Tibial nerve (tissue), 4 donors: ENCODE measurements around the gene OR4K1.
"Not testable (repeated sequence)": the region's sequence is repeated elsewhere in the genome, so short reads cannot be mapped to it uniquely, and the experiment has no call there.

ENCODE experiments used
- CTCF ChIP-seq, 5 experiments: fragments of 200-600 bp in 3 of 5; fragments of 450-650 bp in 2 of 5; sonication (generic) in 3 of 5; IDR thresholded peaks; one replicate each; pipeline ENCODE4 v1.5.1; 2016 to 2019; ENCODE audit warnings: antibody characterized with exemption in 5 of 5, mild to moderate bottlenecking in 3 of 5, moderate library complexity in 2 of 5
- EP300 ChIP-seq, 2 donors: sonication (generic); formaldehyde crosslinking; IDR thresholded peaks; one replicate each; pipeline ENCODE4 v1.6.1; 2017; ENCODE audit warnings: antibody characterized with exemption in 2 of 2, mild to moderate bottlenecking in 1 of 2

GRCh38 chr14:19969735-19970134 lies 39.0 kb downstream of the OR4K1 start:
- TF ChIP-seq CTCF, EP300 (IDR thresholded peaks at IDR 0.05): not testable (repeated sequence)
